ENCODE results near the gene RBM19. TPM values are rescaled to one million over a fixed set of nuclear protein-coding genes. Genes with fewer than 3 reads are reported as not detected.

The RBM19 gene
- total and polyA plus RNA-seq, 7 experiments from 2014 or later = 10.8 to 108 (median 59.0) TPM

DNA sequence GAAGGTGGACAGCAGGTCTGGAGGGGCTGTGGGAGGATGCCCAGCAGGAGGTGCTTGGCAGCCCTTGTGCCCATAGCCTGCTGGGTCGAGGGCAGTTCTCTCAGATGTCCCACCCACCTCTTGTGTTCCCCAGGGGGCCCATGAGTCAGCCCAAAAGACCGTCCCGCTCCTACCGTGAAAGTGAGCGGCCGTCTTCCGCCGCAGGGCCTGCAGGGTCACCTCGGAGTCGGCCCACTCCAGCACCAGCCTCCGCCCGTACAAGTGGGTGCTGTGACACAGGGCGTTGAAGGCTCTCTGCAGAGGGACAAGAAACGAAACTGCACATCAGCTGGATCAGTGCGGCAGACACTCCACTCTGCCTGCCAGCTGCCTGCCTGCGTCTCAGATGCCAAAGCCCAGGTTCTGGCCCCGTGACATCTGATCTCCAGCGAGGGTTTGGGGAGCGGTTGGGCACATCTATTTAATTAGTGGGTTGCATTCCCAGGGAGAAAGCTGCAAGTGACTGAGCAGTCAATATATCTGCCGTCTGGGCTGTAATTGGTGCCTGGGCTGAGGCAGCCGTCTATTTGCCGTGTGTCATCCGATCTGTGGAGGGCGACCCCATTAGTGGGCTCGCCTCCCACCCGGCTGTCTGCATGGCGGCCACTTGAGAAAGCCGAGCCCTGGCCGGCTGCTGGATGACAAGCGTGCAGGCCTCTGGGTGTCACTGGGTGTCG lies 121.5 kb downstream of the RBM19 start:
- DNase-seq (no peak), ATAC-seq (no peak)
- Mint-ChIP-seq H3K27me3 (no peaks in the 10 kb centered on the region), H3K4me3 (no peak overlapping the region), H3K27ac (no peak overlapping the region), H3K4me1 (peaks cover 0 to 8% (median 6%) of the 10 kb centered on the region in 7 donors), H3K9me3 (no peaks in the 10 kb centered on the region), H3K36me3 (peaks cover 0 to 38% (median 17%) of the 10 kb centered on the region in 5 donors)
- no peaks in the 10 kb centered on the region for H3K9me3 ChIP-seq (ENCODE audit: control insufficient read depth in 2 of 3, low read length in 3 of 3)
- CTCF ChIA-PET = no interaction called here
- H3K4me1 ChIP-seq (ENCODE audit: control insufficient read depth in 2 of 2, insufficient read depth in 2 of 2, low read length in 2 of 2) = no peaks in the 10 kb centered on the region
- peaks cover 4 to 83% (median 4%) of the 10 kb centered on the region in 3 experiments for H3K36me3 ChIP-seq (ENCODE audit: control insufficient read depth in 2 of 3, insufficient read depth in 3 of 3, low read length in 3 of 3)
- H3K27ac ChIP-seq (ENCODE audit: low read depth, low read length) = no peak overlapping the region
- POLR2A ChIA-PET = no interaction called here
- intact Hi-C loops (cut with micrococcal nuclease) = no loop called here
- no peak overlapping the region for H3K4me3 ChIP-seq (ENCODE audit: low read length)
- no peaks in the 10 kb centered on the region for H3K27me3 ChIP-seq (ENCODE audit: control insufficient read depth in 2 of 2, insufficient read depth in 2 of 2, low read length in 2 of 2)

DNA sequence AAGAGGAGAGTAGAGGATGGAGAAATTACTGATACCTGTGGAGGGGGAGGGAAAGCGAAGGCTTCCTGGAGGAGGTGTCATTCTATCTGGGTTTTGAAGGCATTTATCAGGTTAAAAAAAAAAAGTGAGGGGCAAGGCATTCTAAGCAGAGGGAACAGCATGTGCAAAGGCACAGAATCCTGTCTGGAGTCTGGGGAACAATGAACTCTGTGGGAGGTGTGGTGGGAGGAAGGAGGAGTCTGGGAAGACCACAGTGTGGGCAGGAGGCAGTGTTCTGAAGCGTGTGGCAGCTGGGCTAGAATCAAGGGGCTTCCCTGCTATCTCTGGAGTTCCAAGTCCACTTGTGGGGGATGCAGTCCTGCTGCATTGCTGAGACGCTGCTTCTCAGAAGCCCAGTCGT lies 123.4 kb downstream of the RBM19 start:
- ATAC-seq (no peak), DNase-seq (no peak)
- Mint-ChIP-seq H3K27ac (peak overlapping the region in 1 of 9 donors; percentile 52), H3K4me3 (no peak overlapping the region), H3K4me1 (peaks cover 0 to 14% (median 6%) of the 10 kb centered on the region in 7 donors), H3K36me3 (peaks cover 0 to 36% (median 12%) of the 10 kb centered on the region in 5 donors), H3K9me3 (no peaks in the 10 kb centered on the region), H3K27me3 (no peaks in the 10 kb centered on the region)
- Histone ChIP-seq H3K4me3 (ENCODE audit: low read length) (no peak overlapping the region), H3K4me1 (ENCODE audit: control insufficient read depth in 2 of 2, insufficient read depth in 2 of 2, low read length in 2 of 2) (no peaks in the 10 kb centered on the region), H3K27me3 (ENCODE audit: control insufficient read depth in 2 of 2, insufficient read depth in 2 of 2, low read length in 2 of 2) (no peaks in the 10 kb centered on the region), H3K36me3 (ENCODE audit: control insufficient read depth in 2 of 3, insufficient read depth in 3 of 3, low read length in 3 of 3) (peaks cover 0 to 69% (median 4%) of the 10 kb centered on the region in 3 experiments), H3K9me3 (ENCODE audit: control insufficient read depth in 2 of 3, low read length in 3 of 3) (no peaks in the 10 kb centered on the region), H3K27ac (ENCODE audit: low read depth, low read length) (no peak overlapping the region)
- intact Hi-C loops (cut with micrococcal nuclease) = no loop called here
- ChIA-PET POLR2A (interaction anchor here (0.6 kb wide), 1 partner anchor 1791 kb away, joined by 3 read pairs; no protein-coding TSS in a partner anchor), CTCF (no interaction called here)

DNA sequence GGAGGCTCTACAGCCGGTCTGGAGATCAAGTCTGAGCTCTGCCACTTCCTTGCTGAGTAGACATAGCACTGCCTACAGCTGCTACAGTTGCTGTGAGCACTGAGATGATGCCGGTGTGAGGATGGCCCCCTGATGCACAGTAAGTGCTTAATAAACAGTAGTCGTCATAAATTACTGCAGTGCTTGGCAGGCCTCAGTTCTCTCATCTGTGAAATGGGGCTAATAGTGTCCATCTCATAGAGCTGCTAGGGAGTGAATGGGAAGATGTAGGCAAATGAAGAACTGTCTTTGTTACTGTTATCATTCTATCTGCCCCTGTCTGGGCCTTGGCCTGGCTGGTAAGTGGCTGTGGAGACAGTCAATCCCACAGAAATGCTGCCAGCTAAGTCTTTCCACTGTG lies 124.3 kb downstream of the RBM19 start:
- Histone ChIP-seq H3K9me3 (ENCODE audit: control insufficient read depth in 2 of 3, low read length in 3 of 3) (no peaks in the 10 kb centered on the region), H3K27me3 (ENCODE audit: control insufficient read depth in 2 of 2, insufficient read depth in 2 of 2, low read length in 2 of 2) (no peaks in the 10 kb centered on the region), H3K4me3 (ENCODE audit: low read length) (no peak overlapping the region), H3K36me3 (ENCODE audit: control insufficient read depth in 2 of 3, insufficient read depth in 3 of 3, low read length in 3 of 3) (peaks cover 0 to 60% (median 4%) of the 10 kb centered on the region in 3 experiments), H3K27ac (ENCODE audit: low read depth, low read length) (no peak overlapping the region), H3K4me1 (ENCODE audit: control insufficient read depth in 2 of 2, insufficient read depth in 2 of 2, low read length in 2 of 2) (no peaks in the 10 kb centered on the region)
- Mint-ChIP-seq H3K4me1 (peaks cover 0 to 14% (median 6%) of the 10 kb centered on the region in 7 donors), H3K36me3 (peaks cover 0 to 28% (median 10%) of the 10 kb centered on the region in 5 donors), H3K9me3 (no peaks in the 10 kb centered on the region), H3K27ac (peak overlapping the region in 1 of 9 donors; percentile 22), H3K4me3 (no peak overlapping the region), H3K27me3 (no peaks in the 10 kb centered on the region)
- intact Hi-C loops (cut with micrococcal nuclease) = no loop called here
- CTCF ChIA-PET = no interaction called here
- POLR2A ChIA-PET = no interaction called here
- DNase-seq = no peak
- ATAC-seq = no peak

- ChIA-PET POLR2A (no interaction called here), CTCF (no interaction called here)
- peaks cover 0 to 51% (median 4%) of the 10 kb centered on the region in 3 experiments for H3K36me3 ChIP-seq (ENCODE audit: control insufficient read depth in 2 of 3, insufficient read depth in 3 of 3, low read length in 3 of 3)
- peaks cover 0 to 20% (median 10%) of the 10 kb centered on the region in 5 donors for H3K36me3 Mint-ChIP-seq
- peaks cover 0 to 14% (median 6%) of the 10 kb centered on the region in 7 donors for H3K4me1 Mint-ChIP-seq
- H3K27ac ChIP-seq (ENCODE audit: low read depth, low read length) = no peak overlapping the region
- H3K4me3 ChIP-seq (ENCODE audit: low read length) = no peak overlapping the region
- no peaks in the 10 kb centered on the region for H3K9me3 ChIP-seq (ENCODE audit: control insufficient read depth in 2 of 3, low read length in 3 of 3)
- H3K9me3 Mint-ChIP-seq = no peaks in the 10 kb centered on the region
- no peak overlapping the region for H3K4me3 Mint-ChIP-seq
- no peaks in the 10 kb centered on the region for H3K27me3 ChIP-seq (ENCODE audit: control insufficient read depth in 2 of 2, insufficient read depth in 2 of 2, low read length in 2 of 2)
- H3K27me3 Mint-ChIP-seq = no peaks in the 10 kb centered on the region
- no peak for DNase-seq
- intact Hi-C loops (cut with micrococcal nuclease) = no loop called here
- ATAC-seq = peak; percentile 10
- H3K4me1 ChIP-seq (ENCODE audit: control insufficient read depth in 2 of 2, insufficient read depth in 2 of 2, low read length in 2 of 2) = no peaks in the 10 kb centered on the region
- peak overlapping the region in 1 of 9 donors; percentile 43 for H3K27ac Mint-ChIP-seq
Measured at GRCh38 chr12:113840401-113841042, 125.6 kb downstream of the RBM19 start.

DNA sequence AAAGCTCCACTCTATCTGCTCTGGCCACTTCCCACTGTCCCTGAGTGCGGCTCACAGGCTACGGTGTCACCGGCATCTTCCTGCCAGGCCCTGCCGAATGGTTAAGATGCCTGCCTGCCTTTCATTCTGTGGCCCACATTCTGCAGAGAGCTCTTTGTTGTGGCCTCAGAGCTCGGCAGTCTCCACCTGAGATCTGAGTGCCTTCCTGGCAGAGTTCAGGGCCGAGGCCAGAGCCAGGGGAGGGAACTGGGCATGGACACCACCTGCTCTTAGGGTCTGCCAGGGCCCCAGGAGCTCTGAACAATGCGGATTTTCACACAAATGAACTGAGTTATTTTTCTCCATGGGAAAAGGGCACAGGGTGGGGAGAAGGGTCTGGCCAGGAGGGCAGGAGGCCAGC lies 127.2 kb downstream of the RBM19 start:
- Mint-ChIP-seq H3K4me3 (no peak overlapping the region), H3K36me3 (peaks cover 0 to 18% (median 5%) of the 10 kb centered on the region in 5 donors), H3K27me3 (no peaks in the 10 kb centered on the region), H3K27ac (peak overlapping the region in 1 of 9 donors; percentile 38), H3K4me1 (peaks cover 0 to 14% (median 6%) of the 10 kb centered on the region in 7 donors), H3K9me3 (no peaks in the 10 kb centered on the region)
- intact Hi-C loops (cut with micrococcal nuclease) = no loop called here
- no peaks in the 10 kb centered on the region for H3K4me1 ChIP-seq (ENCODE audit: control insufficient read depth in 2 of 2, insufficient read depth in 2 of 2, low read length in 2 of 2)
- peaks cover 0 to 36% (median 4%) of the 10 kb centered on the region in 3 experiments for H3K36me3 ChIP-seq (ENCODE audit: control insufficient read depth in 2 of 3, insufficient read depth in 3 of 3, low read length in 3 of 3)
- no peak for DNase-seq
- ATAC-seq = no peak
- ChIA-PET POLR2A (no interaction called here), CTCF (no interaction called here)
- H3K9me3 ChIP-seq (ENCODE audit: control insufficient read depth in 2 of 3, low read length in 3 of 3) = no peaks in the 10 kb centered on the region
- no peak overlapping the region for H3K4me3 ChIP-seq (ENCODE audit: low read length)
- H3K27ac ChIP-seq (ENCODE audit: low read depth, low read length) = no peak overlapping the region
- H3K27me3 ChIP-seq (ENCODE audit: control insufficient read depth in 2 of 2, insufficient read depth in 2 of 2, low read length in 2 of 2) = no peaks in the 10 kb centered on the region

DNA sequence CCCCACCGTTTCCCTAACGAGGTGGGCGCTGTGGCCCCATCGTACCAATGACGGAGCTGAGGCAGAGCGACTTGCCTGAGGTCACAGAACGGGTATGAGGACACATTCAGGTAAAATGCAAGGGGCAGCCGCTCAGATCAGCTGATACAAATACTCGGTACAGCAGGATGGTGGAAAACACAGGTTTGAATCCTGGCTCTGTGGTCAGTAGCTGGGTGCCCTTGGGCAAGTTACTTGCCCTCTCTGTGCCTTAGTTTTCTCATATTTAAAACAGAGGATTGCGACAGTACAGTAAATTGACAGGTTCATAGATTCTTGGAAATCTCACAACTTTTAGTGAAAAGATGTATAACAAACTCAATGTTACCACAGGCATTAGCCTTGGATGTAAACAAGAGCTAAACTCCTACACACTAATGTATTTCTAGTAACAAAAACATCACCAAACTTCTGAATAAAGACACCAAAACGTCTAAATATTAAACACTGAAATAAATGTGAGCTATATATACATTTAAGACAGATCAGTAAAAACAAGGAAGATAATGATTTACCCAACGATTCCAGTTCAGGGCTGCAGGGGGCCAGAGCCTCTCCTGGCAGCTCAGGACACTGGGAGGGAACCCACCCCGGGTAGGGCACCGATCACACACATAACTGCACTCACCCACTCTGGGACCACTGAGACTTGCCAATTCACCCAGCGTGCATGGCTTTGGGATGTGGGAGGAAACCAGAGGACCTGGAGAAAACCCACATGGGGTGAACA lies 128.4 kb downstream of the RBM19 start:
- Histone ChIP-seq H3K27me3 (ENCODE audit: control insufficient read depth in 2 of 2, insufficient read depth in 2 of 2, low read length in 2 of 2) (no peaks in the 10 kb centered on the region), H3K9me3 (ENCODE audit: control insufficient read depth in 2 of 3, low read length in 3 of 3) (no peaks in the 10 kb centered on the region), H3K36me3 (ENCODE audit: control insufficient read depth in 2 of 3, insufficient read depth in 3 of 3, low read length in 3 of 3) (peaks cover 0 to 24% (median under 1%) of the 10 kb centered on the region in 3 experiments), H3K4me1 (ENCODE audit: control insufficient read depth in 2 of 2, insufficient read depth in 2 of 2, low read length in 2 of 2) (no peaks in the 10 kb centered on the region), H3K27ac (ENCODE audit: low read depth, low read length) (no peak overlapping the region), H3K4me3 (ENCODE audit: low read length) (no peak overlapping the region)
- H3K36me3 Mint-ChIP-seq = peaks cover 0 to 12% (median 5%) of the 10 kb centered on the region in 5 donors
- H3K27ac Mint-ChIP-seq = no peak overlapping the region
- H3K4me3 Mint-ChIP-seq = no peak overlapping the region
- peaks cover 0 to 14% (median 6%) of the 10 kb centered on the region in 7 donors for H3K4me1 Mint-ChIP-seq
- POLR2A ChIA-PET = no interaction called here
- intact Hi-C loops (cut with micrococcal nuclease) = no loop called here
- H3K27me3 Mint-ChIP-seq = no peaks in the 10 kb centered on the region
- ATAC-seq (no peak), DNase-seq (no peak)
- CTCF ChIA-PET = interaction anchor here (0.8 kb wide), 1 partner anchor 80 kb away, joined by 3 read pairs; no protein-coding TSS in a partner anchor
- H3K9me3 Mint-ChIP-seq = no peaks in the 10 kb centered on the region

Data from naive thymus-derived CD4-positive, alpha-beta T cell (primary cell).